ENCODE measurements around the gene RAI1.

RAI1 gene

GRCh38 chr17:17736205-17737183 is 55.2 kb downstream of the RAI1 start:
- DNase-seq = no peak

DNA sequence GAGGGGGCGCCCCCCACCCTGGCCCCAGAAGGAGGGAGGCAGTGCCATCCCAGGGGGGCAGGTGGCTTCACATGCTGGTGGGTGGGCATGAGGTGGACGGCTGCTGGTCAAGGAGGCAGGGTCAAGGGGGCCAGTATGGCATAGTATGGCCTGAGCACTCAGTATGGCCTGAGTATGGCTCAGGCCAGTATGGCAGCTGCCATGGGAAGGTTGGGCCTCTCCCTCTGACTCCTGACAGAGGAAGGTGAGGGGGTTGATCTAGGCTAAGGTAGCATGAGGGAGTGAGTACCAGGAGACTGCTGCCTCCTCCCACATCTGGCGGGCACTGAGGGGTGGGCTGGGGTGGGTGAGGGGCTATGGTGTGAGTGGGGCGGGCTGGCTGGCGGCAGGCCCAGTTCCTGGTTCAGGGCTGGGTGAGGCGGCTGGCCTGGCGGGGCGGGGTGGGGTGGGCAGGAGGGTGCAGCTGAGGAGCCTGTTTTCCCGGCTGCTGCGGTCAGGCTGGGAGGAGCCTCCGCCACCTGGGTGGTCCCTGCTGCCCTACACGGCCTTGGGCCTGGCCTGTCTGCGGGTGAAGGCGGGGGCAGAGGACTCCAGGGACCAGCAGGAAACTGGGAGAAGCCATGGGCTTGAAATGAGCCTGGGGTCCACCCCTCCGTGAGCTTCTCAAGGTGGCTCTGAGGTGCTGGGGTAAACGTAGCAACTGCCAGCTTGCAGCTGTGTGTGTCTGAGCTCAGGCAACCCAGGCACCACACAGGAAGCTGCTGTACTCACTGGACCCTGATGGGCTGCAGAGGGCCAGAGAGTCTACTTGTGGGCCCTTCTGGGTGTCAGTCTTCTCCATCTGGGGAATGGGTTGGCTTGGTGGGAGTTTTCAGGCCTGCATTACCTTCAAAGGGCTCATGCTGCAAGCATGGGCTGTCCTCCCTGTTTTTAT is 57.0 kb downstream of the RAI1 start:
- no peak for DNase-seq

- DNase-seq = no peak
These were observed 57.6 kb downstream of the RAI1 start for GRCh38 chr17:17738901-17739300.

DNA sequence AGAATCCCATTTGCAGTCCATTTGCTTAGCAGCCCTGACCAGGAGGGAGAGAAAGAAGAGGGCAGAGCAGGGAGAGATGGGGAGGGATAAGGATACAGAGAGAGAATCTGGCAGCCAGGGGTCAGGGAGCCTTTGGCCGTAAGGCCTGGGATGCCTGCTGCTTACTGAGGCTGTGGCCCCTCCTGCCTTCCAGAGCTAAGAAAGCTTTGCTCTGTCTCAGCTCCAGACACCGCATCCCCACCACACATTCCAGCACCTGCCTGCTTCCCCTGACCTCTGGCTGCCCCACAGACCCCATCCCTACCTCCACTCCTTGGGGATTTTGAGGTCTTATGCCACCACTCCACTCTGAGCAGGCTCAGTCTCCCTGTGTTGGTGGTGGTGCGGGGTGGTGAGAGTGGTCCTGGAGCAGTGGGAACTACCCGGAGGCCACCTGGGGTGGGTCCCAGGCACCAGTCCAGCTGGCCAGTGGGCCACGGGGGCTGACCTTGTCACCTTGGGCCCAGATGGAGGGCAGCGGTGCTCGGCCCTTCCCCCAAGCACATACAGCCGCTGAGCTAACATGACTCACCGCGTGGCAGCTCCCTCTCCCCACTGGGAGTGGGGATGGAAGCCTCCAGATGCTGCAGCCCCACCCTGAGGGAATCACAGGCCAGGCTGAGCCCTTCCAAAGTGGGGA is 58.3 kb downstream of the RAI1 start:
- DNase-seq = no peak

DNA sequence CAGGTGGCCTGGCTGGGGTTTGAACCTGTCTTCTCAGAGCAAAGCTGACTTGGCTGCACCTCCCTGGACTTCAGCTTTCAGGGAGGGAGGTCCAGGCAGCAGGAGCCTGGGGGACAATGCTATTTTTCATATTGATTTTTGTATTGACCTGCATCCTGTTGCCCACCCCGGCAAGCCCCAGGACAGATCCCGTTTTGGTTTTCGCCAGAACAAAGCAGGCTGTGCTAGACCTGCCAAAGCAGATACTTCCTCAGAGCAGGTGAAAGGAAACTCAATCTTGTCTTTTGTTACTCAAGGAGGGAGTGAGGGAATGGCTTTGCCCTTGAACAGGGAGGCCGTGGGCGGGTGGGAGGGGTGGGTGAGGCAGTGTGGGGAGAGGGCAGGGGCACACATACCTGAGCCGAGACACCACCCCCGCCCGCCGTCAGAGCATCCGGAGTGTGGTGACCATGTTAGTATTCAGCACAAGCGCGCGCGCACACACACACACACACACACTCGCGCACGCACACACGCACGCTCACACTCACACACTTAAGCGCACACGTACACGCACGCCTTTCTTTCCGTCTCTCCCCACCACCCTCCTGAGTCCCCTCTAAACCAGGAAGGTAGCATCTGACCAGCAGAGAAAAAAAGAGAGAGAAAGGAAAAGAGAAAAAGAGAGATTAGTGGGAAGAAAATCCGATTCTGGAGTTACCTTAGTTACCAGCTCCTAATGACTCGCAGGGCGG is 59.5 kb downstream of the RAI1 start:
- DNase-seq = no peak

- no peak for DNase-seq
These were observed 60.2 kb downstream of the RAI1 start for GRCh38 chr17:17741349-17742023.

GRCh38 chr17:17742133-17742621 is 60.9 kb downstream of the RAI1 start:
- DNase-seq = no peak

- no peak for DNase-seq
These were observed 61.6 kb downstream of the RAI1 start for GRCh38 chr17:17742688-17743390.

DNA sequence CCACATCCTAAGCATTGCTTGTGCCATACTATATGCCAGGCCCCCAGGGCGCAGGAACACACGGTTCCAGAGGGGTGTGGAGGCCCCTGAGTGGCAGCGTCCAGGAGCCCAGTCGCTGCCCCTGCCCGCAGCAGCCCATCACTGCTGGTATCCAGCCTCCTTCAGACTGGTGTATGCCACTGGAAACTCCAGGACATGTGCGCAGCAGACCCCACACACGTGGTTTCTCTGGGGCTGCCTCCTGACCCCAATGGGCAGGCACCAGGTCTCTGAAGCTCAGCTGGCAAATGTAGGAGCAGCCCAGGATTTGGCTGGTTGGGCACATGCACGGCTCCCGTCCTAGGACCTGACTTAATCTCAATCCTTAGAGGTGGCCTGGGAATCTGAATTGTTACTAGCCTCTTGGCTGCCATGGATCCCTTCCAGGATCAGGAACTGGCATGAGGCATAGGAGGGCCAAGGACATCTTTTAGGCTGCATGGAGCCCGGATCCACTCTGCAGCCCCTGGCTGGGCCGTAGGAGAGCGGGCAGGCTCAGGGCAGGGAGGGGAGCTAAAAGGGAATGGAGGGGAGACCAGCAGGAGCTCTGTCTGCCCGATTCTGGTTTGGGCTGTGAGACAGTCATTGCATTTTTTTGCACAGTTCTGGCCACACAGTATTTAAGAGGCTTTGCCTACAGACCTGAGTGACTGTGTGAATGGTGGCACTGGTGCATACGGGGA is 62.3 kb downstream of the RAI1 start:
- no peak for DNase-seq

DNA sequence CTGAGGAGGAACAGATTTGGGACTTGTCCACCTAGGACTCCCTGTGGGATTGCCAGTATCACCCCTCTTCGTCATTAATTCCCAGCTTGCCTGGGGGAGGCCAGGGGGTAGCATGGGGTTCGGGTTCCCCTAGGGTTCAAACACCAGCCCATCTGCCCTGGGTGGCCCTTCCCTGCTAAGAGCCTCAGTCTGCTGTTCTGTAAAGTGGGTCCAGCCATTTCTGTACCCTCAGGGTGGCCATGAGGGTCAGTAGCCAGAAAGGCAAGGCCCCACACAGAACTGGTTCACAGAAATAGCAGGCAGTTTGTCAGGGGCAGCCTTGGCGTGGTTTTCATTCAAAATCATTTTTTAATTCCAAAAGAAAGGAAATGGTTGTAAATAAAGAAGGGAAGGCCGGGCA is 62.9 kb downstream of the RAI1 start:
- DNase-seq = no peak

GRCh38 chr17:17745476-17746455 is 64.5 kb downstream of the RAI1 start:
- DNase-seq = no peak

DNA sequence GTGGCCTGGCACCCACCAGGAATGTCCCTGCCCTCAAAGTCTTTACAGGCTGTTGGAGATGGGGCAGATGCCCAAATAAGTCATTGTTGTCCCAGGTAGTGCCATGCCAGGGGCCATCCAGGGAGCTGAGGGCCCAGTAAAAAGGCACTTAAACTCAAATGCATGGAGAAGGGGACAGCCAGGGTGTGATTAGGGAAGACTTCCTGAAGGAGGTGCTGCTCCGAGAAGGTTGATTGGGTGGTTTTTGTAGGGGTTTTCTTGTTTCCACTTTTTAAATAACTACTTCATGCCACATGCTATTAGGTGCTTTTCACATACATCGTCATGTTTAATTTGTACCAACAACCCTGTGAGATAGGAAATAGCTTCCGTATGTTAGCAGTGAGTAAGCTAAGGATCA is 66.9 kb downstream of the RAI1 start:
- DNase-seq = no peak

DNA sequence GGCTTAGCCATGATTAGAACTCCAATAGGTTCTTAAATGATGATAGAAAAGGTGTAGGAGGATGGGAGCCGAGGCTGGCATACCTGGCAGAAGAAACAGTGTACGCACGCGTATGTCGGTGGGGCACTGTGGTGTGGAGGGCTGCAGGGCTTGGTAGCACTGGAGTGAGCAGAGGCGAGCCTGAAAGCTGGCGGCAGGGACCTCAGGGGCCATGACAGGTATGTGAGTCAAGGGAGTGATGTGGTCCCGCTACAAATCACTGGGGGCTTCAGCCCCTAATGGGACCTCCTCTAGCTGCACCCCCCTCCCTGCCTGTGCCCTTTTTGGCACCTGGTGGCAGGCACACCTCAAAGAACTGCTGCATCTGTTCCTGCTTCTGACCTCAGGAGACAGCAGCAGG is 67.3 kb downstream of the RAI1 start:
- no peak for DNase-seq

GRCh38 chr17:17749025-17749772 is 67.9 kb downstream of the RAI1 start:
- DNase-seq = no peak

DNA sequence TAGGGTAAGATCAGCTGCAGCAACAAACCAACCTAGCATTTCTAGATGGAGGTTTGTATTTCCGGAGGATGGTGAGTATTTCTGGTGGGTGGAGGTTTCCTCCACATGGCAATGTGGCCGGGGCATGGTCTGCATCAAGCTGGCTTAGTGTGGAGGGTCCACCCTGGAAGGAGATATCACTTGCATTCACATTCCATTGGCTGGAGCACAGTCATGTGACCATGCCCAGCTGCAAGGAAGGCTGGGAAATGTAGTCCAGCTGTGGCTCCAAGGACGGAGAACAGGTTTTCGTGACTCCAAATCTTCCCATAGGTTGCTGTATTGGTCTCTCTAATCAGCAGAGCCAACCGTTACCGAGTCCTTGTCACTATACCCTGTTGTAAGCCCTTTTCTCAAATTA is 68.7 kb downstream of the RAI1 start:
- DNase-seq = peak; percentile 22

DNA sequence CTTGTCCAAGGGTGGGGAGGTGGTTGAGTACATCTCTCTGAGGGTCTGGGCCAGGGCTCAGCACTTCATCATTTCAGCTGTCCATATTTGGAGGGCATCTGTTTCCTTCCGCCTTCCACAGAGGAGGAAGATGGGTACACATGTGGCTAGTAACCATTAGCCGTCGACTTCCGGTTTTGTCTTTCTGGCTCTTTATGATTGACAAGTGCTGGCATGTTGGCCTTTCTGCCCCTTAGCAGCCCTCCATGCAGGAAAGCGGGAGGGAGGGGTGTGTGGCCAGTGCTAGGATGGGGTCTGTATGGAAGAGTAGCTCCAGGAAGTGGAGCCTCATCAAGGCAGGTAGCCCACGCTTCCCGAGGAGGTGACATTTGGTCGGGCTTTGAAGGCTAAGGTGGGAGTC is 69.6 kb downstream of the RAI1 start:
- peak; percentile 3 for DNase-seq

DNA sequence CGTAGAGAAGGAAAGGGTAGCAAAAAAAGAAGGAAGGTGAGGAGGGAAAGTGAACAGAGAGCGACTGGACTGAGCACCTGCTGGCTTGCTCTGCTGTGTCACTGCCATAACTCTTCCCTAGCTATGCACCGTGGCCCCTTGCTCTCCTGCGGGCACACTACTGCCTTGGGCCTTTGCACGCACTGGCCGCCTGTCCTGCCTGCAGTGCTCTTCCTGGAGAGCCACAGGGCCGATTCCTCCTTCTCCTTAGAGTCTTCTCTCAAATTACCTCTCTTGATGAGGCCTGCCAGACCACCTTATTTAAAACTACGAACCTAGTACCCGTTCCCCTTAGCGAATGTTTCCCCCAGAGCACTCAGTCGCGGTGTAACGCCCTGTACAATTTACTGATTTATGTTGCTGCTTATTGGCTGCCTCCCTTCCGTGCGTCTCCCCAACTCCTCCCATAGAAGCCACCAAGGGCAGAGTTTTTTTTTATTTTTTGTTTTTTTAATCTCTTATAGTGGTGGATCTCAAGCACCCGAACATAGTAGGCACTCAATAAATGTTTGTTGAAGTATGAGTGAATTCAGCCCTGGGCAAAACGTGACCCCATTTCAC is 70.3 kb downstream of the RAI1 start:
- no peak for DNase-seq
